ENCODE results near the gene LGR6. TPM values are rescaled to one million over a fixed set of nuclear protein-coding genes. Genes with fewer than 3 reads are reported as not detected.
A peak's percentile ranks its signal among the peaks of the same experiment; 100 is the strongest.

Gene LGR6
- total RNA-seq, 1 donor, result 0.54 TPM

GRCh38 chr1:202215472-202216130 lies 22.0 kb downstream of the LGR6 start:
- DNase-seq (ENCODE audit: low read depth in 2 of 3, low spot score in 2 of 3), result no peak

GRCh38 chr1:202216691-202217090 lies 23.1 kb downstream of the LGR6 start:
- no peak for DNase-seq (ENCODE audit: low read depth in 2 of 3, low spot score in 2 of 3)

GRCh38 chr1:202217516-202217915 lies 23.9 kb downstream of the LGR6 start:
- DNase-seq (ENCODE audit: low read depth in 2 of 3, low spot score in 2 of 3), result no peak

- DNase-seq (ENCODE audit: low read depth in 2 of 3, low spot score in 2 of 3), result no peak
Measured at GRCh38 chr1:202217951-202218350, 24.4 kb downstream of the LGR6 start.

- no peak for DNase-seq (ENCODE audit: low read depth in 2 of 3, low spot score in 2 of 3)
Measured at GRCh38 chr1:202220733-202221132, 27.1 kb downstream of the LGR6 start.

- DNase-seq (ENCODE audit: low read depth in 2 of 3, low spot score in 2 of 3), result peak in 1 of 3 donors; percentile 42
Measured at GRCh38 chr1:202221911-202222909, 28.6 kb downstream of the LGR6 start.

GRCh38 chr1:202223121-202223860 lies 29.7 kb downstream of the LGR6 start:
- DNase-seq (ENCODE audit: low read depth in 2 of 3, low spot score in 2 of 3), result no peak

- DNase-seq (ENCODE audit: low read depth in 2 of 3, low spot score in 2 of 3), result no peak
Measured at GRCh38 chr1:202224453-202224852, 30.9 kb downstream of the LGR6 start.

GRCh38 chr1:202225131-202225530 lies 31.5 kb downstream of the LGR6 start:
- no peak for DNase-seq (ENCODE audit: low read depth in 2 of 3, low spot score in 2 of 3)

- DNase-seq (ENCODE audit: low read depth in 2 of 3, low spot score in 2 of 3), result no peak
Measured at GRCh38 chr1:202227053-202227672, 33.6 kb downstream of the LGR6 start.

GRCh38 chr1:202227997-202228401 lies 34.4 kb downstream of the LGR6 start:
- DNase-seq (ENCODE audit: low read depth in 2 of 3, low spot score in 2 of 3), result no peak

- no peak for DNase-seq (ENCODE audit: low read depth in 2 of 3, low spot score in 2 of 3)
Measured at GRCh38 chr1:202228484-202229122, 35.0 kb downstream of the LGR6 start.

- DNase-seq (ENCODE audit: low read depth in 2 of 3, low spot score in 2 of 3), result no peak
Measured at GRCh38 chr1:202229376-202229775, 35.8 kb downstream of the LGR6 start.

- DNase-seq (ENCODE audit: low read depth in 2 of 3, low spot score in 2 of 3), result no peak
Measured at GRCh38 chr1:202230061-202230938, 36.7 kb downstream of the LGR6 start.

GRCh38 chr1:202230939-202231645 lies 37.5 kb downstream of the LGR6 start:
- DNase-seq (ENCODE audit: low read depth in 2 of 3, low spot score in 2 of 3), result no peak

- DNase-seq (ENCODE audit: low read depth in 2 of 3, low spot score in 2 of 3), result no peak
Measured at GRCh38 chr1:202233171-202233570, 39.6 kb downstream of the LGR6 start.

GRCh38 chr1:202233804-202234203 lies 40.2 kb downstream of the LGR6 start:
- no peak for DNase-seq (ENCODE audit: low read depth in 2 of 3, low spot score in 2 of 3)

GRCh38 chr1:202234331-202235002 lies 40.9 kb downstream of the LGR6 start:
- DNase-seq (ENCODE audit: low read depth in 2 of 3, low spot score in 2 of 3), result no peak
